HG03571 (cell line): ENCODE results near the gene CHD5.
"Not testable (repeated sequence)": the region's sequence is repeated elsewhere in the genome, so short reads cannot be mapped to it uniquely, and the experiment has no call there.

Experiments
- ATAC-seq: cut with Tn5 transposase; IDR thresholded peaks from one replicate; pipeline ENCODE4 v1.9.1; 2021; ENCODE audit not compliant: unreplicated experiment

The CHD5 gene

DNA sequence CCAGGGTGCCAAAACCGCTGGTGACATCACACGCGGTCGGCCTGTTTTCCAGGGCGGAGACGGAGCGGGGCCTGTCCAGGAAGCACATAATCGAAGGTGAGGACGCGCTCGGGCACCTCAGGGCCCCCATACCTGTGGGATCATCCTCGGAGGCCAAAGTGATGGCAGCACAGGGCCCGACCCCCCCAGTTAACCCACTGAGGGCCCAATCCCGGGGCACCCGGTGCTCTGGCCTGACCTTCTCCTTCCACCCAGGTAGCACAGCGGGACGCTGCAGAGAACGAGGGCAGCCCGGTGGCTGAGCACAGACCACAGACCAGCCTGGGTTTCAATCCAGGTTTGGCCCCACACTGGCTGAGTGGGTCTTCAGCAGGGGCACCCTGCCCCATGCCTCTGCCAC is 91.2 kb downstream of the CHD5 start:
- ATAC-seq, result no peak

DNA sequence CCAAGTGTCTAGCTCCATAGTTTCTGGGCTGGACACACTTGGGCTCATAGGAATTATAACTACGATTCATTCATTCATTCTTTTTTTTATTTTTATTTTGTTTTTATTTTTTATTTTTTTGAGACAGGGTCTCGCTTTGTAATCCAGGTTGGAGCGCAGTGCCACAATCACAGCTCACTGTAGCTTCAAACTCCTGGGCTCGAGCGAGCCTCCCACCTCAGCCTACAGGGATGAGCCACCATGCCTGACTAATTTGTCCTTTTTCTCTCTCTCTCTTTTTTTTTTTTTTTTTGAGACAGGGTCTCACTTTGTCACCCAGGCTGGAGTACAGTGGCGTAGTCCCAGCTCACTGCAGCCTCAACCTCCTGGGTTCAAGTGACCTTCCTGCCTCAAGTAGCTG is 92.2 kb downstream of the CHD5 start:
- no peak for ATAC-seq

DNA sequence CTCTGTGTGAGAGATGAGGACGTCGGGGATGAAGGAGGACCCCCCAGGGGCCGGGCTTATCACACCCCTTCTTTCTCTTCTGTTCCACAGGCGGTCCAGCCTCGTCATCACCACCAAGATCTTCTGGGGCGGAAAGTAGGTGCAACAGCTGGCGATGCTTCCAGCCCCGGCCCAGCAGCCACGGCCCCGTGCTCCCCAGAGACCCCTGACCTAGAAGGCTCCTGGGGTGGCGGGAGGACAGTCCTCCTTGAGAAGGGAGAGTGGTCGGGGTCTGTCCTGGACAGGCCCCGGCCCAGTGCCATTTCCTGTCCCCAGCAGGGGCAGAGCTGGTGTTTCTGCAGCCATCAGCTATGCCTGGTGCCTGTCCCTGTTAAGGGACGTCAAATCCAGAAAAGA is 92.7 kb downstream of the CHD5 start:
- ATAC-seq, result no peak

DNA sequence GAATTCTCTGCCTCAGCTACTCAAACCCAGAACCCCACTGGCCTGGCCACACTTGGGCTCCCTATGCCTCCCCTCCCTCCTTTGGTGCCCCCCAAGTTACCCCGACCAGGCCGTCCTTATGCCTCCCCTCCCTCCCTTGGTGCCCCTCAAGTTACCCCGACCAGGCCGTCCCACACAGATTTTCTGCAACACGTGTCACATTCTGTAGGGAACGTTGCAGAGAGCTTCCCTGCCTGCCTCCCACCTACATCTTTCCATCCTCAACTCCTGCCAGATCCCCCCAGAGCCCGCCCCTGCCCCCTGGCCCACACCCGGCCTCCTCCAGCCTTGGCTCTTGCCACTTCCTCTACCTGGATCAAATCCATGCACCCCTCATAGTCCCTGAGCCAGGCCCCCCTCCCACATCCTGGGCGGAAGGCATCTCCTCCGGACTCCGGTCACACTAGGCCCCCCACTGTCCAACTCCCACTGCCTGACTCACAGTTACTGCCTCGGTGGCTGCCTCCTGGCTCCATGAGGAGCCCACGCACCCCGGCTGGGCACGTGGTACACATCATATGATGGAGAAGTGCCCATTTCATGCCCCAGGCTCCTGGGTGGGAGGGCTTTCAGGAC is 93.3 kb downstream of the CHD5 start:
- no peak for ATAC-seq

DNA sequence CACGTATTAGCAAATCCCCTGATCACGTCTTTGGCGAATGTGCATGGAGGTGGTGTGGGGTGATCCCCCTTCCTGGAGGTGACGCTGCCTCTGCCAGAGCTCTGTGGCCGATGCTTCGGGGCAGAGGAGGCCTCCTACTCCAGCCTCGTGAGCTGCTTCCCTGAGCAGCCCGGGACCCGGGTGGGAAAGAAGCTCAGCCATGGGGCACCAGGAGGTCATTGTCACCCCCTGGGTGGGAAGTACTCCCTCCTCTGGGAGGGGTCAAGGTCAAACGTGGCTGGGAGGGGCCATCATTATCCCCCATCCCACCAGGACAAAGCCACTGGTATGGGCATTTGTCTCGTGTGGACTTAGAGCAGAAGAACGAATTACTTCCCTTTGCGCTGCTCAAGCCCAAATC is 93.8 kb downstream of the CHD5 start:
- no peak for ATAC-seq

DNA sequence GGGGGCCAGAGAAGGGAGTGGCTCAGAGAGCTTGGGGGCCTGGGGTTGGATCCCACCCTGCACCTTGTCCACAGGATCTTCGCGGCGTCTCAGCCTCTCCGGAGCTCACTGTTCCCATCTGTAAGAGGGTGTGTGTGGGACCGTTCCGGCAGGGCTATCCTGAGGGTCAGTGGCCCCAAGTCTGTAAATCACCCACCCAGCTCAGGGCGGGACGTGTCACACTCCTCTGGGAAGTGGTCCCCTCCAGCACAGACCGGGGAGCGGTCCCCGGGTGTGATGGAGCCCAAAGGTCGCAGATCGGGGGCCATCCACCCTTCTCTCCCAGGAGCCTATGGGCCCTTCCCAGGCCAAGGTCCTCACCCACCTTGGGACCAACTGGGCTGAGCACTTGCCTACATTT is 94.5 kb downstream of the CHD5 start:
- no peak for ATAC-seq

DNA sequence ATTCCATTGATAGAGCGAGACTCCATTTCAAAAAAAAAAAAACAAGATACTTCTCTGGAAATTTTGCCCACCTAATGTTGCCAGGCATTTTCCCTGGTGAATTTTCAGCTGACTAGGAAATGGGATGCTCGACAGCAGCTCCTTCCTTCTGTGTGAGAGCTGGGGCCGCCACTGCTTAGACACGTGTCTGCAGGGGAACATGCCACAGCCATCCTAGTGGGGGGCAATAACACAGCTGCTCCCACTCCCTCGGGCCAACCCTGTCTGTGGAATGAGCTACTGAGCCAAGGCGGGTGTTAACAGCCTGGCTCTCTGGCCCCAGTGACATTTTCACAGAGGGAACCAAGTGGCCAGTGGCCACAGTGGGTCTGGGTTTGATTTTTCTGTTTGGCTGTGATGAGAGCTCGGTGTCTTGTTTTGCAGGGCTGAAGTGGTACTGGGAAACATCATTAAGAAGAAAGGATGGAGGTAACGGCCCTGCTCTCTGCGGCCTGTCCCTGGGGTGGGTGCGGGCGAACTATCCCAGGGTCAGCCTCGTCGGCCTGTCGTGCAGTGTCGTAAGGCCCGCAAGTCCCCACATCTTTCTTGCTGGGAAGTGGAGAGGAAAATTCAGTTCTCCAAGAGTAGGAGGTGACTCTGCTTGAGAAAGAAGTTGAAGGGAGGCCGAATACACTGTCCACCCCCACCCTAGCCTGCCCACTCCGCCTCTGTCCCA is 95.2 kb downstream of the CHD5 start:
- ATAC-seq, result no peak

DNA sequence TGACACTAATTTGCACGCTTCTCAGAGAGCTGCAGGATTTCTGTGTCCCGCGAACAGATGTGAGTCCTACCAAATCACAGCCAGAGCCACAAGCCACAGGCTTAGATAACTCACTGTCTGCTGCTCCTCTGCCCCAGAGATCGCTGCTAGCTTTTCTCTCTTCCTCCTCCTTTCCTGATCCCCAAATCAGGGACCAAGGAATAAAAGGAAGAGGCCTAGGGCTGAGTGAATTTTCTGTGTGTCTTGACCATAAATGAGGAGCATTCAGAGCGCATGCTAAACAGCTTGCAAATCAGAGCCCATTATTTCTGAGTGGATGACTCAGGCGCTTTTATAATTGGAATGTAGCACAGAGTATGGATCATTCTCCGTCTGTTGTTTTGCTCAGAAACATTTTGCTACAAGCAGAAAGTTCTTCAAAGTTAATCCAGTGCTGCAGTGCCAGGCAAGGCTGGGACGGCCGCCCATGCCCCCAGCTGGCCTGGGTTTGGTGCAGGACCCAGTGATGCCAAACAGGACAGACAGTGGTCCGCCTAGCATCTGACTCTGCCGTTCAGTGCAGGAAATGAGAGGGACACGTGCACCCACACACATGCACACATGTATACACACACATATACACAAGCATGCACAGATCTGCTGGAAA is 96.2 kb downstream of the CHD5 start:
- no peak for ATAC-seq

DNA sequence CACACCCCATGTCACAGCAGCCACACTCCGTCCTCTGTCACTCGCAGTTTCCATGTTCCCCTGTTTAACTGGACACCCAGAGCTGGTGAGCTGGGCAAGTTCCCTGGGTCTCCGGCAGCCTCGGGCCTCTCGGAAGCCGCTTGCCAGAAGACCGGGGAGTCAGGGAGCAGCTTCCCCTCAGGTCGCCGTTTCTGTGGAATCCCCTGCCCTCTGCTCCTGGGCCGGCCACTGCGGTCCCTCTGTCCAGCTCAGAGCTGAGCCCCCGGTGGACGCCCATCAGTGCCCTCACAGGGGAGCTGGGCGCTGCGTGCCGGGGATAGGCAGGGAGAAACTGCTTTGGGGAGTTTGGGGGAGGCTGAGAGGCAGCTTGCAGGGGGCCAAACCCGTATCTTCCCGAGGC is 96.7 kb downstream of the CHD5 start:
- ATAC-seq, result no peak

DNA sequence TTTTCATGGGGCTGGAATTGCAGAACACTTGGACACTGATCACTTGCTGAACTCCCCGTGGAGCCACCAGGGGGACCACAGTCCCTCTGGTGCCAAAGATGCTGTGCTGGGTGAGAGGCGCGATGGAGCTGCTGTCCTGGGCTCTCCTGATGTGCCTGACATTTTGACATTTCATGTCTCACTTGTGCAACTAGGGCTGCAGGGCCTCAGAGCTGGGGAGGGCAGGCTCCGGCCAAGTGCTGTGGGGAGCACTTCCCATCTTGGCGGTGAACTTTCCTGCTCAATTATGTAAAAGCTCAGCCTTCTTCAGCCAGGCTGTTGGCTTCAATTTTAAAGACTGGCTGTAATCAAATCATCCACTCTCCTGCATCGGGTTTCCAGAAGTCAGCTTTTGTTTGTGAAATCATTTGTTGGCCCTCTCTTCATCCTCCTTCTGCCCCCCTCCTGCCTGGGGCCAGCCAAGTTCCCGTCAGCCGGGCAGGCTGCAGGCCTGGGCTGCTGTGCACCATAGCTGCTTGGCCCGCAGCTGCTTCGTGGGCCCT is 97.6 kb downstream of the CHD5 start:
- no peak for ATAC-seq

DNA sequence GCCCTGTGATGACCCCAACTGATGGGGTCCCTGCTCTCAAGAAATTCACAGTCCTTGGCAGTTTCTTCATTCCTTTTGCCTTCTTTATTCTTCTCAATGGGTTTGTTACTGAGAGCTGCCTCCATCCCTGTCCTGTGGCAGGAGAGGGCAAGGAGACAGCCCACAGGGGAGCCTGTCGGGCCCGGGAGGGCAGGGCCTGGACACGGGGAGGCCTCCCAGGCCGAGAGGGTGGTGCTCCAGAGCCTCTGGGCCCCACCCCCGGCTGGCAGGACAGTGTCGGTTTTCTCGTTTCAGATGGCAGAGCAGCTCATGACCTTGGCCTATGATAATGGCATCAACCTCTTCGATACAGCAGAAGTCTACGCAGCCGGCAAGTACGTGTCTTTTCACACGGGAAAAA is 98.2 kb downstream of the CHD5 start:
- ATAC-seq, result no peak

DNA sequence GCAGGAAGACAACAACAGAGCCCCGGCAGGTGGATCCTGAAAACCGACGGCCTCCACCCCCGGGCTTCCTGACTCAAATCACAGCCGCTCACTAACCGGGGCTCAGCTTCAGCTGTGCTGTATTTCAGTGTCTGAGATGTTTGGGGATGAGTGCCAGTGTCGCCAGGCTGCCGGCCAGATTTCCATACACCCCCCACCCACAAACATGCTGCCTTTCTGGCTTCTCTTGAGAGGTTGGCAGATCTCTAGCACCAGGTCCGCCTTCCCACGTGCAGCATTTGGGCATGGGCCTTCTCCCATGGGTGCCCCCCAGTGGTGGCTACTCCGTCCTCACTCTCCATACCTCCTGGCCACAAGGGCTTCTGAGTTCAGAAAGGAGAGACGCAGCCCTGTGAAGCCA is 99.7 kb downstream of the CHD5 start:
- ATAC-seq, result no peak

DNA sequence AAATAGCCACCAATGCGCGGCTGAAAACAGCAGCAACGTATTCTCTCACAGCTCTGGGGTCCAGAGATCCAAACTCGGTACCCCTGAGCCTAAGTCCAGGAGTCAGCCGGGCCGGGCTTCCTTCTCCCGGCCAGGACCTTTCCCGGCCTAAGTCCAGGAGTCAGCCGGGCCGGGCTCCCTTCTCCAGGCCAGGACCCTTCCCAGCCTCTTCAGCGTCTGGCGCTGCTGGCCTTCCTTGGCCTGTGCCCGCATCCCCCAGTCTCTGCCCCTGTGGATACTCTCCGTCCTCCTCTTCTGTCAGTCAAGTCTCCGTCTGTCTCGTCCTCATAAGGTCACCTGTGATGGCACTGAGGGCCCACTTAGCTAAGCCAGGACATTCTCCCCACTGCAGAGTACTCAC is 102.2 kb downstream of the CHD5 start:
- ATAC-seq, result no peak

DNA sequence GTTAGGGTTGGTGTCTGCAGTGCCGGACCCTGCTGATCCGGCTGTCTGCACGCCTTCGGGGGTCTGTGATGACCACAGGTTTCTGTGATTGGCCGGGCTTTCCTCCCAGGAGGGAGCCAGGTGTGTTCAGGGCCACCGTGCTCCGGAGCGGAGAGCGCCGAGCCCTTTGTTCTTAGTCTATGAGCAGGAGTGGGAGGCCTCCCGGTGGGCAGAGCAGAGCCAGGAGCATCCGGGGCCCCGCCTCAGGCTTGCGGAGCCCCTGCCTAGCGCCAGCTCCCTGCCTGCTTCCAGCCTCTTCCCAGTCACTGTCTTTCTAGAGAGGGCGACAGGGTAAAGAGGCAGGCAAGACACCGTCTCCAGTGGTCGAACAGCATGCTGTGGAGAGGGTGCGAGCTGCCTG is 102.6 kb downstream of the CHD5 start:
- no peak for ATAC-seq

DNA sequence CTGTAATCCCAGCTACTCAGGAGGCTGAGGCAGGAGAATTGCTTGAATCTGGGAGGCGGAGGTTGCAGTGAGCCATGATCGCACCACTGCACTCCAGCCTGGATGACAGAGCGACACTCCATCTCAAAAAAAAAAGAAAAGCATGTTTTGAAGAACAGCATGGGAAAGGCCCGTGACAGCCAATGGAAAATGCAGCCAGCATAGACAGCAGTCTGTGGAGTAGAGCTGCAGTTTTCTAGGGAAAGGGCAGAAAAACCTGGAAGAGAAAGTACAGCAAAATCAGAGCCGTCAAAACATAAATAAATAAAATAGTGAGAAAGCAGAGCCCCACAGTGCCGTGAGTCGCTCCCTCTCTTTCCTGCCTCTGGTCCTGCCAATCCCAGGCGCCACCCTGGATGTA is 103.1 kb downstream of the CHD5 start:
- ATAC-seq, result not testable (repeated sequence)

DNA sequence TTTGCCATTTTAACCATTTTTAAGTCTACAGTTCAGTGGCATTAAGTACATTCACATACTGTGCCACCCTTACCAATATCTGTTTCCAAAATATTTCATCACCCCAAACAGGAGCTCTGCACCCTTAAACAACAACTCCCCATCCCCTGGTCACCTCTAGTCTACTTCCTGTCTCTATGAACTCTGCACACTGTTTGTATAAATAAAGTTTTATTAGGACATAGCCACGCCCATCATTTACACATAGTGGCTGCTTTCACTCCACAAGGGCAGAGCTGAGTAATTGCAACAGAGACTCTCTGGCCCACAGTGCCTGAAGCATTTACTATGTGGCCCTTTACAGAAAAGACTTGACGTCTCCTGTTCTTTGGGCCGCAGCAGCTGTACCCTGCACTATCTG is 104.4 kb downstream of the CHD5 start:
- ATAC-seq, result no peak

DNA sequence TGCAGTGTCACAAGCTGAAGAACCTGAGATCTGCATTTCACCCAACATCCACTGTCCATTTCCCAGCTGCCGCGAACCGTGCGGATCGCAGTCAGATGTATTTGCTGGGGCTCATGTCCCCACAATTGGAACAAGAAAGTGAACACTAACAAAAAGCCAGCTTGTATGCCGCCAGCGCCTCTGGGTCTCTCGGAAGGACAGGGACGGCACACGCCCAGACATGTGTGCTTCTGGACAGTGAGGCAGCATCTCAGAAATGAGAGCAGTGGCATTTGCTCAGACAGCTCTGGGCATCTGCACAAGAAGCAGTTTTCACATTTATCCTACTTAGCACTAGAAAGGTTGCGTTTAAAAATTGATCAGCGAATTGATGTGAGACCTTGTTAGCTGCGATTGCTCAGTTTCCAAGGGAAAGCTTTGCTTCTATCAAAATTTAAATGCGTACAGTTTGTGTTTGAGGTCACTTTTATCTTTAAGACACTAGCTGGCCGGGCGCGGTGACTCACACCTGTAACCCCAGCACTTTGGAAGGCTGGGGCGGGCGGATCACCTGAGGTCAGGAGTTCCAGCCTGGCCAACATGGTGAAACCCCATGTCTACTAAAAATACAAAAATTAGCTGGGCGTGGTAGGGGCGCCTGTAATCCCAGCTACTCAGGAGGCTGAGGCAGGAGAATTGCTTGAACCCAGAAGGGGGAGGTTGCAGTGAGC is 105.8 kb downstream of the CHD5 start:
- ATAC-seq, result no peak

DNA sequence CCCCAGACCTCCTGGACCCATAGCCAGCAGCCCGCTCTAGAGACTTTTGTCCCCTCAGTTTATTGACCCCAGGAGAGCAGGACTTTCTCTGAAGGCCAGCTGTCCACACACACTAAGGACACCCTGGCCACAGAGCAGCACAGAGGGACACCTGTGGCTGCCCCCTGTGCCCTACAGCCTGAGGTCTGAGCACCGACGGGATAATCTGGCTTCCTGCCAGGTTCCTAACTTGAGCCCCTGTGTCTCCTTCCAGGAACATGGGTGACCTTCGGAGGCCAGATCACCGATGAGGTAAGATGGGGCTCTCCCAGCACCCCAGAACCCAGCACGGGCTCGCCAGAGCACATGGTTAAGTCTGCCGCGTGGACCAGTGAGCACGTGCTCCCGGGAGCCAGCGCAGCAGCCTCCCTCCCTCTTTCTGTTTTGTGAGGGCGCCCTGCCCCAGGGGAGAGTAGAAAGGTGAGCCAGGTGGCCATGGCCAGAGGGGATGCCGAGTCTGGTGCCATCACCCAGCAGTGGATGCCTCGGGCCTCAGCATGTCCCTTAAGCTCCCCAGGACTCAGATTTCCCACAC is 106.6 kb downstream of the CHD5 start:
- ATAC-seq, result no peak

DNA sequence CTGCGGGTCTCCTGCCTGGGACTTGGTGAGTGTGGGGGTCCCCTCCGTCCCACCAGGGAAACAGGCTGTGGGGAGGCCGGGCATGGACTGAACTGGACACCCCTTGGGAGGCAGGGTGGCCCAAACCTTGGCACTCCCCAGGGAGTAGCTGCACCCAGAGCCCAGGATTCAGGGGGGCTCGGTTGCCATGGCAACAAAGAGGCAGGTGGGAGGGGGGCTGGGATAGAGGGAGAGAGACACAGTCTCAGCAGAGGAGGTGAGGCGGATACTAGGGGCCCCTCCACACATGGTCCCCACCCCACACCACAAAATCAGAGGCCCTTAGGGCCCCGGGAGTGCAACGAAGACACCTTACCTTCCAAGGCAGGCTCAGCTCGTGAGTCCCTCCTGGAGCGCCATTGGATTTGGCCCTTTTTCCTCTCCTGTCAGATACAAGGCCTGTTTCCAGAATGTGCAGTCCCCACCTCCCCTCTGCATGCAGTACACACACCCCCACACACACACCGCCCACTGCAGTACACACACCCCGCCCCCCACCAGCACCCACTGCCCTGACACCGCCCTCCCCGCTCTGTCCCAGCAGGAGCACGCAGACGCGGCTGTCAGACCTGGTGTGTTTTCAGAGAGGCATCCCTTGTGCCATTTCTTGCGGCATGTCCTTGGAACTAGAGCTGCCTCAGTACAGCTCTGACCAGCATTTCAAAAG is 107.2 kb downstream of the CHD5 start:
- ATAC-seq, result no peak

DNA sequence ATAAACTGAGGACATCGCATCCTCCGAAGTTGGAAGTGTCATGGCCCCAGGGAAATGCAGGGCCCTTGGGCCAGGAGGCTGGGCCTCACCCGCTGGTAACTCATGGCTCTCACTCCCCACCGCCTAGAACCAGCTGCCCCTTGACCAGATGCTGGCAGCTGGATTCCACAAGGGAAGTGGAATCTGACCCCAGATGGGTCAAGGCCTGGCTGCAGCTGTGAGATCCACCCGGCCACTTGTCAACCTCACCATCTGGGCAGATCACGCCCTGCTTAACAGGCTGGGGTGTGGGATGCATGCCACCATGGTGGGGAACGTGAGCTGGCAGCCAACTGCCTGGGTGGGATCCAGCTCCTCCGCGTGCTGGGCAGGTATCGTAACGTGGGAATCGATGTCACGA is 108.9 kb downstream of the CHD5 start:
- no peak for ATAC-seq
